GM12878 (cell line): ENCODE measurements around the gene TOP2A. TPM values are rescaled to one million over a fixed set of nuclear protein-coding genes. Genes with fewer than 3 reads are reported as not detected.

Experiments
- ATAC-seq: fragments of 200-7000 bp; cut with Tn5 transposase; 3 replicates; pipeline ENCODE4 v1.9.1; 2020; ENCODE audit warnings: mild to moderate bottlenecking, moderate library complexity
- BruUV-seq: library from RNA; stranded (reverse); fragments of 400-500 nt; replicated peaks from 2 replicates; lab custom pipeline; 2021; lab: Mats Ljungman, UMichigan
- CTCF ChIA-PET: fragments of 300-600 bp; sonication (Branson Sonifier 250); formaldehyde crosslinking; extraction: SDS; loops from one replicate; lab custom pipeline; 2021; ENCODE audit warnings: inconsistent platforms; lab: Yijun Ruan, JAX
- POLR2A ChIA-PET: fragments of 350-600 bp; formaldehyde crosslinking; extraction: SDS; loops from one replicate; lab custom pipeline; 2021; ENCODE audit warnings: inconsistent platforms; lab: Charles Lee
- RAD21 ChIA-PET: fragments of 300-600 bp; sonication (Branson Sonifier 250); formaldehyde crosslinking; loops from one replicate; lab custom pipeline; 2023; ENCODE audit warnings: antibody characterized with exemption; ENCODE audit not compliant: unreplicated experiment; lab: Charles Lee
- SMC1A ChIA-PET: fragments of 300-600 bp; sonication (Branson Sonifier 250); formaldehyde crosslinking; loops from one replicate; lab custom pipeline; 2023; ENCODE audit not compliant: unreplicated experiment, uncharacterized antibody; lab: Charles Lee
- DNase-seq: peaks from one replicate; pipeline ENCODE4 v3.0.0-alpha.2; 2011; ENCODE audit warnings: low read depth, low spot score
- FAIRE-seq: peaks from 3 replicates; lab custom pipeline; 2011; peaks lifted over from hg19 to GRCh38; lab: Jason Lieb, UNC
- H2AFZ ChIP-seq: 2 replicates; pipeline ENCODE4 v1.6.0; 2011; ENCODE audit warnings: low read depth, low read length, control low read depth; ENCODE audit not compliant: control insufficient read depth
- H3K27ac ChIP-seq: 2 replicates; pipeline ENCODE4 v1.5.1; 2011; ENCODE audit warnings: control low read depth; ENCODE audit not compliant: control insufficient read depth, insufficient read depth
- H3K27me3 ChIP-seq, 2 experiments: replicated peaks in 1 of 2; 2 replicates each; pipeline versions ENCODE4 v1.6.0 to v1.6.1; 2011; ENCODE audit warnings: low read length in 1 of 2; ENCODE audit not compliant: control insufficient read depth in 2 of 2, insufficient read depth in 2 of 2
- H3K36me3 ChIP-seq, 2 experiments: 2 replicates each; pipeline ENCODE4 v1.5.1; 2011; ENCODE audit warnings: low read length in 1 of 2; ENCODE audit not compliant: control insufficient read depth in 2 of 2, insufficient read depth in 2 of 2
- H3K4me1 ChIP-seq: 2 replicates; pipeline ENCODE4 v1.6.1; 2011; ENCODE audit warnings: mild to moderate bottlenecking, low read length, moderate library complexity, mixed read lengths; ENCODE audit not compliant: control insufficient read depth, insufficient read depth
- H3K4me2 ChIP-seq: 2 replicates; pipeline ENCODE4 v1.6.0; 2011; ENCODE audit warnings: control low read depth; ENCODE audit not compliant: control insufficient read depth, insufficient read depth
- H3K4me3 ChIP-seq: fragments of 200-600 bp; sonication (generic); 2 replicates; pipeline ENCODE4 v1.5.1; 2016
- H3K79me2 ChIP-seq: 2 replicates; pipeline ENCODE4 v1.6.0; 2011; ENCODE audit warnings: low read length; ENCODE audit not compliant: control insufficient read depth, insufficient read depth
- H3K9ac ChIP-seq: 2 replicates; pipeline ENCODE4 v1.8.0; 2011; ENCODE audit warnings: low read length, control low read depth, mixed read lengths; ENCODE audit not compliant: control insufficient read depth, insufficient read depth
- H3K9me3 ChIP-seq: replicated peaks from 3 replicates; pipeline ENCODE4 v1.5.1; 2011; ENCODE audit warnings: mild to moderate bottlenecking, low read length; ENCODE audit not compliant: control insufficient read depth, insufficient read depth
- H4K20me1 ChIP-seq: 2 replicates; pipeline ENCODE4 v1.6.0; 2011; ENCODE audit not compliant: control insufficient read depth, insufficient read depth
- ATF7 ChIP-seq: fragments of 450-650 bp; IDR thresholded peaks from 2 replicates; pipeline ENCODE4 v1.6.1; 2016; ENCODE audit warnings: low read depth, mild to moderate bottlenecking
- BACH1 ChIP-seq: fragments of 450-650 bp; IDR thresholded peaks from 2 replicates; pipeline ENCODE4 v1.6.1; 2017; ENCODE audit warnings: mild to moderate bottlenecking, borderline replicate concordance
- CHD1 ChIP-seq: IDR thresholded peaks from 2 replicates; pipeline ENCODE4 v1.6.1; 2012; ENCODE audit warnings: low read depth, low read length, improper control_type of control experiment
- CTCF ChIP-seq, 3 experiments: IDR thresholded peaks in 2 of 3; conservative IDR thresholded peaks in 1 of 3; 2 replicates each; pipeline ENCODE4 v1.5.1; 2011; ENCODE audit warnings: low read depth in 3 of 3, low read length in 3 of 3, mild to moderate bottlenecking in 3 of 3, control low read depth in 2 of 3, moderate library complexity in 2 of 3, inconsistent platforms in 1 of 3, mixed read lengths in 1 of 3; ENCODE audit not compliant: control insufficient read depth in 2 of 3, insufficient read depth in 1 of 3; ENCODE audit errors: extremely low read depth in 1 of 3
- EP300 ChIP-seq, 2 experiments: fragments of 150-350 bp in 1 of 2; IDR thresholded peaks; 2 replicates each; pipeline ENCODE4 v1.6.1; 2011 to 2012; ENCODE audit warnings: low read depth in 2 of 2, low read length in 2 of 2, borderline replicate concordance in 1 of 2, improper control_type of control experiment in 1 of 2, inconsistent platforms in 1 of 2; ENCODE audit not compliant: control insufficient read depth in 1 of 2
- GABPA ChIP-seq: IDR thresholded peaks from 2 replicates; pipeline ENCODE4 v1.6.1; 2014; ENCODE audit warnings: antibody characterized with exemption, low read depth, mild to moderate bottlenecking, inconsistent platforms
- IKZF2 ChIP-seq, 2 experiments: fragments of 450-650 bp; IDR thresholded peaks; 2 replicates each; pipeline ENCODE4 v1.6.1; 2017; ENCODE audit warnings: mild to moderate bottlenecking in 2 of 2, moderate library complexity in 2 of 2
- MAX ChIP-seq: IDR thresholded peaks from 2 replicates; pipeline ENCODE4 v1.6.1; 2012; ENCODE audit warnings: low read depth, low read length, improper control_type of control experiment
- MEF2A ChIP-seq: IDR thresholded peaks from 2 replicates; pipeline ENCODE4 v1.6.1; 2011; ENCODE audit warnings: low read depth, mild to moderate bottlenecking, low read length, moderate library complexity; ENCODE audit not compliant: insufficient read depth
- MTA3 ChIP-seq: IDR thresholded peaks from 2 replicates; pipeline ENCODE4 v1.6.1; 2012; ENCODE audit warnings: low read length, inconsistent platforms, borderline replicate concordance
- PBX3 ChIP-seq: IDR thresholded peaks from 2 replicates; pipeline ENCODE4 v1.6.1; 2011; ENCODE audit warnings: mild to moderate bottlenecking, low read depth, low read length, moderate library complexity; ENCODE audit not compliant: insufficient replicate concordance
- RELB ChIP-seq: fragments of 450-650 bp; IDR thresholded peaks from 2 replicates; pipeline ENCODE4 v1.6.1; 2017; ENCODE audit warnings: low read depth, mild to moderate bottlenecking, moderate library complexity
- RFX5 ChIP-seq: IDR thresholded peaks from 2 replicates; pipeline ENCODE4 v1.6.1; 2011; ENCODE audit warnings: low read depth, low read length, improper control_type of control experiment
- SIN3A ChIP-seq: IDR thresholded peaks from 2 replicates; pipeline ENCODE4 v1.6.1; 2012; ENCODE audit warnings: low read depth, low read length, improper control_type of control experiment
- SREBF2 ChIP-seq: IDR thresholded peaks from 2 replicates; pipeline ENCODE4 v1.6.1; 2012; ENCODE audit warnings: mild to moderate bottlenecking, low read length
- WGBS: methylation state at CpG from one replicate; pipeline ENCODE4 v1.1.6; 2016; ENCODE audit warnings: low lambda C conversion rate; ENCODE audit not compliant: insufficient replicate concordance, insufficient coverage; ENCODE audit errors: missing lambda C conversion rate; 5-methylcytosine and 5-hydroxymethylcytosine counted together
- in situ Hi-C: fragments of 300-500 bp; cut with MboI; formaldehyde crosslinking; loops from 9 replicates; pipeline ENCODE4 v1.14.3; 2018; ENCODE audit warnings: mixed read lengths
- intact Hi-C: fragments of 100-400 bp; cut with micrococcal nuclease; formaldehyde crosslinking; loops from one replicate; pipeline ENCODE4 v1.14.2; 2022; ENCODE audit not compliant: unreplicated experiment
- polyA plus RNA-seq, 11 experiments: library from polyadenylated mRNA; depleted of rRNA in 4 of 11; unstranded in 6 of 11; stranded (reverse) in 5 of 11; fragments of >200 nt; fragmentation: Nextera tagmentation in 4 of 11; fragmentation: Illumina TruSeq in 1 of 11; extraction: Ambion mirVana in 4 of 11; extraction: Trizol in 1 of 11; gene quantifications; 1 replicate in 1 of 11; 2 replicates in 10 of 11; pipeline versions ENCODE4 v1.2.1 to v1.2.3, GENCODE V29; 2011 to 2016; ENCODE audit warnings: inconsistent platforms in 2 of 11, missing spikeins in 2 of 11, low read depth in 1 of 11
- total RNA-seq, 4 experiments: library from RNA; depleted of rRNA in 3 of 4; stranded (reverse); fragments of >200 nt in 3 of 4; fragmentation: Illumina TruSeq in 1 of 4; extraction: Trizol in 1 of 4; gene quantifications; 2 replicates each; pipeline versions ENCODE4 v1.2.1 to v1.2.3, GENCODE V29; 2013 to 2021

TOP2A gene
- total and polyA plus RNA-seq, 10 of the 15 experiments (the other 5 are each of a cell fraction or from before 2014, with no cell fraction given) = 117 to 275 (median 232) TPM

GRCh38 chr17:40340880-40341807, 76.6 kb downstream of the TOP2A start (continued):
- no peak for TF ChIP-seq RELB

GRCh38 chr17:40340327-40340726, 77.4 kb downstream of the TOP2A start:
- SMC1A ChIA-PET = interaction anchor here (0.9 to 1.6 kb wide), 7 partner anchors 11 to 192 kb away, joined by 3 to 9 read pairs (median 4); no protein-coding TSS in a partner anchor
- no peak for ATAC-seq
- Histone ChIP-seq H2AFZ (no peak overlapping the region), H3K27me3 (no peaks in the 10 kb centered on the region), H3K4me3 (no peak overlapping the region), H3K79me2 (peaks cover 53% of the 10 kb centered on the region), H3K27ac (no peak overlapping the region), H3K4me1 (peaks cover 50% of the 10 kb centered on the region), H3K9me3 (no peaks in the 10 kb centered on the region), H4K20me1 (no peaks in the 10 kb centered on the region; the same call in 1 of the 2 replicates), H3K9ac (no peak overlapping the region), H3K4me2 (peak overlapping the region; percentile 53), H3K36me3 (peaks cover 13 to 17% of the 10 kb centered on the region in 2 experiments)
- CTCF ChIA-PET = interaction anchor here (0.7 to 1.4 kb wide), 6 partner anchors 14 to 227 kb away, joined by 3 to 15 read pairs (median 5); no protein-coding TSS in a partner anchor
- BruUV-seq = no TSS peak
- no peak for DNase-seq
- in situ Hi-C loops = no loop called here
- 100% methylated on average over 1 of the region's 1 CpG for WGBS
- FAIRE-seq = no peak
- RAD21 ChIA-PET = interaction anchor here (0.6 to 1.6 kb wide), 5 partner anchors 15 to 194 kb away, joined by 3 to 12 read pairs (median 5); no protein-coding TSS in a partner anchor
- intact Hi-C loops = no loop called here
- POLR2A ChIA-PET = interaction anchor here (0.6 to 1.1 kb wide), 2 partner anchors 33 to 42 kb away, joined by 3 to 4 read pairs; no protein-coding TSS in a partner anchor
- TF ChIP-seq MEF2A = no peak
- no peak for TF ChIP-seq BACH1
- no peak for TF ChIP-seq PBX3
- TF ChIP-seq MTA3 = no peak
- no peak for TF ChIP-seq CTCF (IDR thresholded peaks at IDR 0.05 in 2 of 3, conservative IDR thresholded peaks at IDR 0.05 in 1 of 3; ENCODE audit: control insufficient read depth in 2 of 3, extremely low read depth in 1 of 3, insufficient read depth in 1 of 3, low read depth in 3 of 3, low read length in 3 of 3)
- no peak for TF ChIP-seq MAX
- TF ChIP-seq GABPA = no peak
- TF ChIP-seq EP300 (IDR thresholded peaks at IDR 0.05; ENCODE audit: borderline replicate concordance in 1 of 2, control insufficient read depth in 1 of 2, low read depth in 2 of 2, low read length in 2 of 2) = no peak
- no peak for TF ChIP-seq IKZF2 (IDR thresholded peaks at IDR 0.05)
- TF ChIP-seq SREBF2 = no peak
- no peak for TF ChIP-seq ATF7
- no peak for TF ChIP-seq CHD1
- no peak for TF ChIP-seq RFX5
- TF ChIP-seq SIN3A = no peak
